ENCODE measurements around the gene LENEP.

The LENEP gene

GRCh38 chr1:155005076-155006011 is 12.0 kb downstream of the LENEP start:
- peak; percentile 38 for DNase-seq
- no peaks in the 10 kb centered on the region for H3K27me3 Mint-ChIP-seq
- no peak for ATAC-seq
- H3K27ac Mint-ChIP-seq, result peak overlapping the region; percentile 95
- peak overlapping the region; percentile 45 for H3K4me3 Mint-ChIP-seq
- H3K36me3 Mint-ChIP-seq (ENCODE audit: low read depth), result no peaks in the 10 kb centered on the region
- peaks cover 61% of the 10 kb centered on the region for H3K4me1 Mint-ChIP-seq
- H3K9me3 Mint-ChIP-seq, result no peaks in the 10 kb centered on the region

DNA sequence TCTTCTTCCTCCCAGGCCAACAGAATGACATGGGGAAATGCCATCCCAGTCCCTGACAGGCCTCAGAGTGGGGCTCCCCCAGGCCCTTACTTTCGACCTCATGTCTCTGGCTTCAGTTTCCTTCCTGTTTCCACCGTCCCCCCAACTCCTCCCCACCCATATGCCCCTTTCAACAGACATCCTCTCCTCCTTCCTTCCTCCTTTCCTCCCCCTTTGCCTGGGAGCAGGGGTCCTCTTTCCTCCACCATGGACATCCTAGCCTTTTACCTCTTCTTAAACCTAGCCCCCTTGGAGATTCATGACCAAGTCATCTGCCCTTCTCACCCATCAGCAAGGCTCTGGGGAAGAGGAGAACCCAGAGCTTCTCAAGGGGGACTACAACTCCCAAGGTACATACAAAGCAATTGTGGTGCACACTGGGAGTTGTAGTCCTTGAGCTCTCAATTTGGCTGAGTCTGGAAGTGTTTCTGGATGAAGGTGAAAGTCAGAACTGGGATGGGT is 13.3 kb downstream of the LENEP start:
- H3K27ac Mint-ChIP-seq, result peak overlapping the region; percentile 95
- H3K4me1 Mint-ChIP-seq, result peaks cover 68% of the 10 kb centered on the region
- H3K36me3 Mint-ChIP-seq (ENCODE audit: low read depth), result no peaks in the 10 kb centered on the region
- DNase-seq, result peak; percentile 62
- no peaks in the 10 kb centered on the region for H3K27me3 Mint-ChIP-seq
- no peaks in the 10 kb centered on the region for H3K9me3 Mint-ChIP-seq
- ATAC-seq, result peak; percentile 62
- peak overlapping the region; percentile 72 for H3K4me3 Mint-ChIP-seq

DNA sequence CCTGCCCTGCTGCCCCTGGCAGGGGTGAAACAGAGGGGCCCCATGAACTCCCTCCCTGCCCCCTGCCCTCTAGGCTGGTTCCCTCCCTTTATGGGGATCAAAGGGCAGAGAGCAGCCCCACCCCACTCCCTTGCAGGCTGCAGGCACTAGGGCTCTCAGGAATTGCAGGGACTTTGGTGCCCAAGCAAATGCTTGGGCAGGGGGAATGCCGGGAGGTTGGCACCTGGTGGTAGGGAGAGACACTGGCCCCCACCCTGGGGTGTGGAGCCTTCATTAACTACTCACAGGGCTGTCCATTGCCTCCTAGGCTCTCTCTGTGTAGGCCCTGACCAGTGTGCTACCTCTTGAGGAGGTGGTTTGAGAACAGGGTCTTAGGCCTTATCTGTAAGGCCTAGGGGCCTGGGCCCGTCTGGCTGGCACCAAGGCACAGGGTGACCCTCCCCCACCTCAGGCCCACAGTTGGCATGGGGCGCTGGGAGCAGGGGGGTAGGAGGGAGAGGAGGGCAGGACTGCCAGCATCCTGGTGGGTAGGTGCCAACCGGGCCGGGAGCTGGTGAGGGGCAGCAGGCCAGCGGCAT is 14.0 kb downstream of the LENEP start:
- Mint-ChIP-seq H3K4me1 (peaks cover 72% of the 10 kb centered on the region), H3K27me3 (no peaks in the 10 kb centered on the region), H3K27ac (peak overlapping the region; percentile 95), H3K36me3 (ENCODE audit: low read depth) (no peaks in the 10 kb centered on the region), H3K9me3 (no peaks in the 10 kb centered on the region), H3K4me3 (no peak overlapping the region)
- no peak for ATAC-seq
- DNase-seq, result no peak

GRCh38 chr1:155008015-155008941 is 14.9 kb downstream of the LENEP start:
- Mint-ChIP-seq H3K4me3 (peak overlapping the region; percentile 64), H3K36me3 (ENCODE audit: low read depth) (no peaks in the 10 kb centered on the region), H3K4me1 (peaks cover 78% of the 10 kb centered on the region), H3K27me3 (no peaks in the 10 kb centered on the region), H3K9me3 (no peaks in the 10 kb centered on the region), H3K27ac (no peak overlapping the region)
- DNase-seq (peak; percentile 35), ATAC-seq (no peak)

DNA sequence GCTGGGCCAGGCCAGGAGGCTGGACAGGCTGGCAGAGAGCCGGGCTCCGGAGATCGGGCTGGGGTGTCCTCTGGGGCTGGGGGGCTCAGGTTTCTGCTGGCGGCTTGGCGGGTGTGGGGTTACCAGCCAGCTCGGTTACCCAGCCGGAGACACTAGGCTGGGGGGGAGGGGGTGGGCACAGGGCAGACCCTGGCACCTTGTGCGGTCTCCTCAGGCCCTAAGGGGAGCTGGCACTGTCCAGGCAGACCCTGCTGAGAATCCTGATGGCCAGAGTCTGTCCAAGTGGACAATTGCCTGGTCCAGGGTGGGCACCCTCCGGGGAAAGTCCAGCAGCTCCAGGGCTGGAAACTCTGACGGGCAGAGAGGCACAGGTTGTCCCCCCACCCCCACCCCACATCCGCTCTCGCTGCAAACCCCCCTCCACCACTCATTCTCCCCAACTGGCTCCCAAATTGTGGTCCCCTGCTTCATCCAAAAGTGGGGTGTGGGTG is 15.9 kb downstream of the LENEP start:
- peak overlapping the region; percentile 68 for H3K27ac Mint-ChIP-seq
- no peaks in the 10 kb centered on the region for H3K9me3 Mint-ChIP-seq
- peaks cover 78% of the 10 kb centered on the region for H3K4me1 Mint-ChIP-seq
- no peaks in the 10 kb centered on the region for H3K36me3 Mint-ChIP-seq (ENCODE audit: low read depth)
- no peak for ATAC-seq
- H3K4me3 Mint-ChIP-seq, result peak overlapping the region; percentile 64
- no peak for DNase-seq
- no peaks in the 10 kb centered on the region for H3K27me3 Mint-ChIP-seq

GRCh38 chr1:155009742-155010141 is 16.4 kb downstream of the LENEP start:
- no peaks in the 10 kb centered on the region for H3K9me3 Mint-ChIP-seq
- H3K4me3 Mint-ChIP-seq, result peak overlapping the region; percentile 59
- no peaks in the 10 kb centered on the region for H3K27me3 Mint-ChIP-seq
- peaks cover 75% of the 10 kb centered on the region for H3K4me1 Mint-ChIP-seq
- H3K27ac Mint-ChIP-seq, result peak overlapping the region; percentile 68
- ATAC-seq (no peak), DNase-seq (no peak)
- H3K36me3 Mint-ChIP-seq (ENCODE audit: low read depth), result no peaks in the 10 kb centered on the region

GRCh38 chr1:155010211-155010918 is 17.0 kb downstream of the LENEP start:
- Mint-ChIP-seq H3K27ac (peak overlapping the region; percentile 68), H3K4me1 (peaks cover 71% of the 10 kb centered on the region)

DNA sequence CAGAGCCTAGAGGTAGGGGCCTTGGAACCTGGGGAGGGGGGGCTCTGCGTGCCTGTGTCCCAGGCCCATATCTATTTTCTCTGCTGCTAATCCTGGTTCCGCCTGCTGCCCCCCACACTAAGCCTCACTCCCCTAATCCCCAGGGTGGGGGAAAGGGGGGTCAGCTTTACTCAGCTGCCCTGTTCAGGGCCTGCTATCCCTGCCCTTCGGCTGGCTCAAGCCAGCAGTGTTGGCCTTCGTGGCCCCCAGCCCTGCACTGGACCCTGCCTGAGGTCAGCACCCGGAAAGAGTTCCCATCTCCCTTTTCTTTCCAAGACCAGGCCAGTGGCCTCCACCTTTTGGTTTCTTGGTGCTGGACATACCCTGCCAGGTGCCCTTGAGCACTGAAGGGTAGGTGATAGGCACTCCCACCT is 17.6 kb downstream of the LENEP start:
- Mint-ChIP-seq H3K27ac (peak overlapping the region; percentile 46), H3K27me3 (no peaks in the 10 kb centered on the region), H3K9me3 (no peaks in the 10 kb centered on the region), H3K4me1 (peaks cover 68% of the 10 kb centered on the region), H3K36me3 (ENCODE audit: low read depth) (no peaks in the 10 kb centered on the region), H3K4me3 (no peak overlapping the region)
- ATAC-seq (no peak), DNase-seq (no peak)

More at GRCh38 chr1:155010211-155010918, 17.0 kb downstream of the LENEP start:
- ATAC-seq (no peak), DNase-seq (peak; percentile 50)
- Mint-ChIP-seq H3K9me3 (no peaks in the 10 kb centered on the region), H3K27me3 (no peaks in the 10 kb centered on the region), H3K36me3 (ENCODE audit: low read depth) (no peaks in the 10 kb centered on the region), H3K4me3 (peak overlapping the region; percentile 59)

DNA sequence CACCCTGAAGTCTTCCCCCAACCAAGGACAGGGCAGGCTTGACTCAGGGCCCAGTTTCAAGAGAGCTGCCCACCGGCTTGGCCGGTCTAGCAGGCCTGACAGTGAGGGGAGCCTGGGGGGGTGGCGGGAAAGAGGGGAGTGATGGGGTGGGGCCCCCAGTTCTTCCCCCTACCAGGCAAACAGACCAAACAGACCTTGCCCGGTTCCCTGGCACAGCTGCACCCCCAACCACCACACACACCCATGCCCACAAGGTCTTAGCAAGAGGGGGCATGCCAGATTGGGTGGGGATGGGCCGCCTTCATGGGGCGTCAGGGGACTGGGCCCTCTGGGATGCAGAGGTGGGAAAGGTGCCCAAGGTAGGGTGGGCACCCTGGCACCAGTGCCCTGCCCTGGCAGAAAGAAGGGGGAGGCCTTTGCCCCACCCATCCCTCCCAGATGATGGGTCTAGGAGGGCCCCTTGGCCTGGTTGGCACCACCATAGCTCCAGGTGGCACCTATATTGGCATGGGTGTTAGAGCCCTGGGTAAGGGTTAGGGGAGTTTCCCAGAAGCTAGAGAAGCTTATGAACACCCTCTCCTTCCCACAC is 18.1 kb downstream of the LENEP start:
- Mint-ChIP-seq H3K4me1 (peaks cover 68% of the 10 kb centered on the region), H3K36me3 (ENCODE audit: low read depth) (no peaks in the 10 kb centered on the region), H3K27me3 (no peaks in the 10 kb centered on the region), H3K4me3 (no peak overlapping the region), H3K9me3 (no peaks in the 10 kb centered on the region), H3K27ac (peak overlapping the region; percentile 46)
- ATAC-seq (no peak), DNase-seq (no peak)

DNA sequence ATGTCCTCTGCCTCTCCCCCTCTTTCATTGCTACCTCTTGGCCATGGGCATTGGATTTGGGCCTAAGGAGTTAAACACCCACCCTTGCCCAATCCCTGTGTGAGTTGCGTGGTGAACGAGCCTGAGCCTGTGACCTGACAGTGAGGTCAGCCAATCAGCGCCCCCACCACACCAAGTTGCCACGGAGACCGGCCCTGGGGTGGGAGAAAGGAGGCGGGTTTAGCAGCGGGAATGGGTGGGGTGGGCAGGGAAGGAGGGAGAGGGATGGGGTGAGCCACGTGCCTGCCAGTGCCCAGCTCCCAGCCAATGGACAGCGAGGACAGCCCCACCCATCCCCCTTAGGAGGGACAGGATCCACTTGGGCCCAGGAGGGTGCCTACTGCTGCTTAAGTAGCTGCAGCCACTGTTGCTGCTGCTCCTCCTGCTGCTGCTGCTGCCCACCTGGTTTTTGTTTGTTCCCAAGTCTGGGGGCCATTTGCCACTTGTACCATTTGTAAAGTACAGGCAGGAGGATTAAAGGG is 18.7 kb downstream of the LENEP start:
- Mint-ChIP-seq H3K27me3 (no peaks in the 10 kb centered on the region), H3K27ac (no peak overlapping the region), H3K4me1 (peaks cover 68% of the 10 kb centered on the region), H3K9me3 (no peaks in the 10 kb centered on the region), H3K36me3 (ENCODE audit: low read depth) (no peaks in the 10 kb centered on the region), H3K4me3 (no peak overlapping the region)
- DNase-seq, result no peak
- ATAC-seq, result no peak

DNA sequence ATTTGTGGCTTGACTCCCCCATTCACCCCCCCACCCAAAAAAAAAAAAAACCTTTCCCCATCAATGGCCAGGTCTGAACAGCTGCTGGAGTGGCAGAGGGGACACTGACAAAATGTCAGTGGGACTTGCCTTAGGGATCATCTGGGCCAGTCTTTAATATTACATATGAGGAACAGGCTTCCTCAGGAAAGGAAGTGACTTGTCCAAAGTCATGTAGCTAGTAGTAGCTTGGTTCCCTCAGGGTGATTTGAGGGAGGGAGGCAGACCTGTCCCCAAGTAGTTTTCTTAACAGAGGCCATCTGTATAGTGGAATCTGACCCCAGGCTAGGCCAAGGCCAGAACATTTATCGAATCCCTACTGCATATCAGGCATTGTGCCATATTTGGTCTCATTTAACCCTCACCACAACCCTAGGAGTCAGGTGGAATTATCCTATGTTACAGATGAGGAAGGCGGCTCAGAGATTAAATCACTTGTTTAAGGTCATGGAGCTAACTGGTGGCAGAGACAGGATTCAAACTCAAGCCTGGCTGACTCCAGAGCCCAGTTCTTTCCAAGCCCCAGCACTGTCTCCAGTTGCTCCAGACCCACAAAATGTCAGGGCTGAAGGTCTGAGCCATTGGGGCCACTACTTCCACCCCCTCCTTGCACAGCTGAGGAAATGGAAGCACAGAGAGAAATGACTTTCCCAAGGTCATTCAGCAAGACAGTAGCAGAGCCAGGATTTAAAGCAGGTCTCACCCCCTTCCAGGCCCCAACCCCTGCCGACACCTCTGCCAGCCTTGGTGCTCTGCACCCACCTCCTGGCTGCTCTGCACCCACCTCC is 19.6 kb downstream of the LENEP start:
- Mint-ChIP-seq H3K27ac (no peak overlapping the region), H3K36me3 (ENCODE audit: low read depth) (no peaks in the 10 kb centered on the region), H3K4me3 (no peak overlapping the region), H3K27me3 (no peaks in the 10 kb centered on the region), H3K9me3 (no peaks in the 10 kb centered on the region), H3K4me1 (peaks cover 71% of the 10 kb centered on the region)
- DNase-seq (no peak), ATAC-seq (no peak)

- Mint-ChIP-seq H3K4me1 (peaks cover 70% of the 10 kb centered on the region), H3K9me3 (no peaks in the 10 kb centered on the region), H3K27ac (no peak overlapping the region), H3K27me3 (no peaks in the 10 kb centered on the region), H3K4me3 (no peak overlapping the region), H3K36me3 (ENCODE audit: low read depth) (no peaks in the 10 kb centered on the region)
- DNase-seq (no peak), ATAC-seq (no peak)
These were observed 20.2 kb downstream of the LENEP start for GRCh38 chr1:155013632-155014031.
